Parietal lobe (tissue), 2 donors: ENCODE data around the gene AP1S1. TPM values are rescaled to one million over a fixed set of nuclear protein-coding genes. Genes with fewer than 3 reads are reported as not detected.

Source experiments
- small RNA-seq: library from RNA; depleted of rRNA; stranded (forward); fragments of <200 nt; gene quantifications from one replicate; pipeline ENCODE3, GENCODE V24; 2014; ENCODE audit warnings: low replicate concordance
- total RNA-seq: library from RNA; depleted of rRNA; stranded (reverse); fragments of >200 nt; gene quantifications from one replicate; pipeline ENCODE4 v1.2.3, GENCODE V29; 2014

Gene AP1S1
- 63.2 TPM for total RNA-seq

GRCh38 chr7:101153969-101154692, at the start of gene AP1S1:
AP1S1 (plus strand) TSS chr7:101154476; CDS start chr7:101154515, 39 bp downstream.

DNA sequence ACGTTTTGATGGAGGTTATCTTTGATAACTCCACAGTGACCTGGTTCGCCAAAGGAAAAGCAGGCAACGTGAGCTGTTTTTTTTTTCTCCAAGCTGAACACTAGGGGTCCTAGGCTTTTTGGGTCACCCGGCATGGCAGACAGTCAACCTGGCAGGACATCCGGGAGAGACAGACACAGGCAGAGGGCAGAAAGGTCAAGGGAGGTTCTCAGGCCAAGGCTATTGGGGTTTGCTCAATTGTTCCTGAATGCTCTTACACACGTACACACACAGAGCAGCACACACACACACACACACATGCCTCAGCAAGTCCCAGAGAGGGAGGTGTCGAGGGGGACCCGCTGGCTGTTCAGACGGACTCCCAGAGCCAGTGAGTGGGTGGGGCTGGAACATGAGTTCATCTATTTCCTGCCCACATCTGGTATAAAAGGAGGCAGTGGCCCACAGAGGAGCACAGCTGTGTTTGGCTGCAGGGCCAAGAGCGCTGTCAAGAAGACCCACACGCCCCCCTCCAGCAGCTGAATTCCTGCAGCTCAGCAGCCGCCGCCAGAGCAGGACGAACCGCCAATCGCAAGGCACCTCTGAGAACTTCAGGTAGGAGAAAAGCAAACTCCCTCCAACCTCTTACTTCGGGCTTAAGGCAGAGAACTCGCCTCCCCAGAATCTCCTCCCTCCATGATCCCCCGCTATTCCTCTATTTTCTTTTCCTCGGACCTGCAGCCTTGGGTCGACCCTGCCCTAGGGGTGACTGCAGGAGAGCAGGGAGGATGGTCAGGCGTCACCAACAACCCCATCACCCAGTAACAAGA, 27.4 kb upstream of the AP1S1 start, which contains the start of gene SERPINE1:
SERPINE1 (plus strand) TSS at position 454 of the 809 bp plus-strand sequence. CDS start 1,290 bp downstream, outside the sequence.

GRCh38 chr7:101165075-101165957, 11.0 kb downstream of the AP1S1 start, which contains the start of gene VGF:
VGF (minus strand) TSS chr7:101165569; CDS start chr7:101164843, 726 bp downstream.

GRCh38 chr7:101180130-101180755, 26.0 kb downstream of the AP1S1 start, which contains the start of gene NAT16:
NAT16 (minus strand) TSS chr7:101180293; CDS start chr7:101174807, 5,486 bp downstream.

DNA sequence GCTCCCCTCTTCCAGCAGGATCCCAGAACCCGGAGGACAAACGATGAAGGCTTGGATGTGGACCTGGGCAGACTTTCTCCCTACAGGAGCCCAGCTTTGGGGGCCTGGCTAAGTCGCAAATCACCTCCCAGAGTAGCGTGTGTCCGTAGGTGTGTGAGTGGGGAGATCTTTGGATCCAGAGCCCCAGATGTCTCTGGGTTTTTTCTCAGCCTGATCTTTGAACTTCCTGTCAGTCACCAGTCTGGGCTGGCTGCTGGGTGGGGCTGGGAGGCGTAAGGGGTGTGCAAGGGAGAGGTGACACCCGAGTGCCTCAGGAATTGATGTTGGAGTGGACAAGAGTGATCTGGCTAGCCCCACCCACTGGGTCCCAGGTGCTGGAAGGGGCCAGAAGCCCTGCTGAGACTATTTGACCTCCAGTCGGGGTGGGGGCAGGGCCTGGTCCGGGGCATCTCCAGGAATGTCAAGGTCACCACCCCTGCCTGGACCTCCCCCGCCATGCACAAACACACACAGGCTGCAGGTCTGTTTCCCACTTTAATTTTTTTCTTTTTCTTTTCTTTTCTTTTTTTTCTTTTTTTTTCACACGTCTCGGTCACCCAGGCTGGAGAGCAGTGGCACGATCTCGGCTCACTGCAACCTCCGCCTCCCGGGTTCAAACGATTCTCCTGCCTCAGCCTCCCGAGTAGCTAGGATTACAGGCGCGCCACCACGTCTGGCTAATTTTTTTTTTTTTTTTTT, 46.8 kb downstream of the AP1S1 start, which contains the start of gene MOGAT3:
MOGAT3 (minus strand) TSS at position 175 of the 738 bp plus-strand sequence. CDS start 182 bp downstream, outside the sequence.

Small RNA genes lying within 50 kb of the gene (small RNA-seq; reads per million reads assigned to genes)
- gene MIR4653, result not detected

Other genes starting within 250 kb of the AP1S1 start
- gene MUC3A, start 204.9 kb upstream of the AP1S1 start, total RNA-seq, result 0.63 TPM
- not detected for gene MUC12, start 184.9 kb upstream of the AP1S1 start, total RNA-seq
- not detected for gene MUC17, start 134.4 kb upstream of the AP1S1 start, total RNA-seq
- 1.3 TPM for gene TRIM56, start 69.0 kb upstream of the AP1S1 start, total RNA-seq
- gene SERPINE1, start 27.4 kb upstream of the AP1S1 start, total RNA-seq, result not detected
- 9.4 TPM for gene VGF, start 11.1 kb downstream of the AP1S1 start, total RNA-seq
- 3.4 TPM for gene NAT16, start 25.8 kb downstream of the AP1S1 start, total RNA-seq
- not detected for gene MOGAT3, start 46.6 kb downstream of the AP1S1 start, total RNA-seq
- 22.2 TPM for gene PLOD3, start 63.1 kb downstream of the AP1S1 start, total RNA-seq
- 23.5 TPM for gene ZNHIT1, start 63.7 kb downstream of the AP1S1 start, total RNA-seq
- gene CLDN15, start 83.3 kb downstream of the AP1S1 start, total RNA-seq, result 5.9 TPM
- 71.1 TPM for gene FIS1, start 90.6 kb downstream of the AP1S1 start, total RNA-seq
- gene IFT22, start 167.3 kb downstream of the AP1S1 start, total RNA-seq, result 32.2 TPM
- gene COL26A1, start 208.4 kb downstream of the AP1S1 start, total RNA-seq, result 9.7 TPM